Measurements from ENCODE around the gene SMAD4. TPM values are rescaled to one million over a fixed set of nuclear protein-coding genes. Genes with fewer than 3 reads are reported as not detected.

SMAD4 gene
- total RNA-seq, 1 donor from 2014 or later = 112 TPM

DNA sequence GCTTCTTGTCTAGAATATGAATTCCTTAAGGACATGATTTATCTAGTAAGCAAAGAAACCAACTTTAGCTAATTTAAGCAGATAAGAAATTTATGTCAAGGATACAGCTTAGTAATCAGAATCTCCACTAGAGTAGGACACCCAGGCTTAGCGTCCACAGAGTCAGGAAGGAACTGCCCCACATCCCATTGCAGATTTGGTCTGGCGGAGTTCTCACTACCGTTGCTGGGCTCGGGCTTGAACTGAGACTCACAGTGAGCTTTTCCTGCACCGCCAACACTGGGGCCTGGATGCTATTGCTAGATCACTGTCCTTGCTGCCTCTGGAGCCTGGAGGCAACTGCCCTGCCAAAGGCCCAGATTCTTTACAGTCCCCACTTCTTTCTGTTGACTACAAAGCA is 68.1 kb downstream of the SMAD4 start:
- H3K27me3 ChIP-seq = no peaks in the 10 kb centered on the region
- H3K27ac ChIP-seq = no peak overlapping the region
- H3K4me1 ChIP-seq = no peaks in the 10 kb centered on the region
- ATAC-seq (no peak), DNase-seq (no peak)
- intact Hi-C loops (cut with DNase I) = no loop called here
- no peaks in the 10 kb centered on the region for H3K36me3 ChIP-seq
- H3K9me3 ChIP-seq = no peaks in the 10 kb centered on the region
- no peak overlapping the region for H3K4me3 ChIP-seq
- TF ChIP-seq, protein P1, sequence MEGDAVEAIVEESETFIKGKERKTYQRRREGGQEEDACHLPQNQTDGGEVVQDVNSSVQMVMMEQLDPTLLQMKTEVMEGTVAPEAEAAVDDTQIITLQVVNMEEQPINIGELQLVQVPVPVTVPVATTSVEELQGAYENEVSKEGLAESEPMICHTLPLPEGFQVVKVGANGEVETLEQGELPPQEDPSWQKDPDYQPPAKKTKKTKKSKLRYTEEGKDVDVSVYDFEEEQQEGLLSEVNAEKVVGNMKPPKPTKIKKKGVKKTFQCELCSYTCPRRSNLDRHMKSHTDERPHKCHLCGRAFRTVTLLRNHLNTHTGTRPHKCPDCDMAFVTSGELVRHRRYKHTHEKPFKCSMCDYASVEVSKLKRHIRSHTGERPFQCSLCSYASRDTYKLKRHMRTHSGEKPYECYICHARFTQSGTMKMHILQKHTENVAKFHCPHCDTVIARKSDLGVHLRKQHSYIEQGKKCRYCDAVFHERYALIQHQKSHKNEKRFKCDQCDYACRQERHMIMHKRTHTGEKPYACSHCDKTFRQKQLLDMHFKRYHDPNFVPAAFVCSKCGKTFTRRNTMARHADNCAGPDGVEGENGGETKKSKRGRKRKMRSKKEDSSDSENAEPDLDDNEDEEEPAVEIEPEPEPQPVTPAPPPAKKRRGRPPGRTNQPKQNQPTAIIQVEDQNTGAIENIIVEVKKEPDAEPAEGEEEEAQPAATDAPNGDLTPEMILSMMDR (IDR thresholded peaks at IDR 0.05) = no peak

DNA sequence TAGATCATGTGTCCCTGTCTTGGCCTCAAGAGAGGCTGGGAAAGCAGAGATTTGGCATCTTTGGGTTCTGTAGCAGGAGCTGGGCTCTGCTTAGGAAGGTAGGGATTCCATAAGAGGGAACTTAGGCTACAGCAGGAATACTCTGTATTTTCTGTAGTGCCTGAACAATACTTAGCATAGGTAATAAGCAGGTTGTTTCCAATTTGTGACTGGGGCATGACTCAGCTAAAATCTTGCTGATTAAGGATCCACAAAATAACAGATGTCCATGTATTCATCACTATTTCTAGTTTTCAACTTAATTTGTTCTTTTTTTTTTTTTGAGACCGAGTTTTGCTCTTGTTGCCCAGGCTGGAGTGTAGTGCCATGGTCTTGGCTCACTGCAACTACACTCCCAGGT is 68.5 kb downstream of the SMAD4 start:
- DNase-seq (no peak), ATAC-seq (no peak)
- TF ChIP-seq, protein P1 (IDR thresholded peaks at IDR 0.05) = no peak
- intact Hi-C loops (cut with DNase I) = no loop called here
- Histone ChIP-seq H3K4me3 (no peak overlapping the region), H3K27me3 (no peaks in the 10 kb centered on the region), H3K27ac (no peak overlapping the region), H3K36me3 (no peaks in the 10 kb centered on the region), H3K4me1 (no peaks in the 10 kb centered on the region), H3K9me3 (no peaks in the 10 kb centered on the region)

DNA sequence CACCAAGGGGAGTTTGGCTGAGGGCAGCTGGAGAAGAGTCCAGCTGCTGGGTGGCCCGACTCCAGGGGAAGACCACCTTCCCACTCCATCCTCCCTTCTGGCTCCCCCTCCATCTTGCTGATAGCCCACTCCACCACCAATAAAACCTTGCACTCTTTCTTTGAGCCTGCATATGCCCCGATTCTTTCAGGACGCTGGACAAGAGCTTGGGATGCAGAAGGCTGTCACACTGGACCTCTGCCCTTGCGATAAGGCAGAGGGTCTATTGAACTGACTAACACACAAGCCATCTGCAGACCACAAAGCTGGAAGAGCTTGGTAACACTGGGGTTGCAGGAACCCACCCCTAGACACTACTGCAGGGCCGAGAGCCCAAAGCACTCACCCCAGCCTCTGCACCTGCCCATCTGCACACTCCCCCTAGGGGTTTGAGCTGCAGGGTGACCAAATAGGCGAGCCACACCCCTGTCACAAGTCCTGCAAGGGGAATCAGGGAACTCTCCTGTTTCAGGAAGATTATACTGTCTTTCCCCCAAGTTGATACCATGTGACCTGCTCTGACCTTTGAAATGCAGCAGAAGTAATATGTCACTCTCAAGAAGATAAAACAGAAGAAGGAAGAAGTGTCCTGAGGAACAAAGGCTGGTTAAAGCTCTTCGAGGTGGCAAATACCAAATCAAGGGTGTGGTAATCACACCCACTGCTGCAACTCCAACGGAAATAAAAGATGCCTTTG is 70.5 kb downstream of the SMAD4 start:
- no peaks in the 10 kb centered on the region for H3K9me3 ChIP-seq
- TF ChIP-seq, protein P1 (IDR thresholded peaks at IDR 0.05) = no peak
- no peaks in the 10 kb centered on the region for H3K36me3 ChIP-seq
- intact Hi-C loops (cut with DNase I) = no loop called here
- no peaks in the 10 kb centered on the region for H3K27me3 ChIP-seq
- no peaks in the 10 kb centered on the region for H3K4me1 ChIP-seq
- no peak overlapping the region for H3K4me3 ChIP-seq
- peak; percentile 39 for ATAC-seq
- H3K27ac ChIP-seq = no peak overlapping the region
- DNase-seq = no peak

DNA sequence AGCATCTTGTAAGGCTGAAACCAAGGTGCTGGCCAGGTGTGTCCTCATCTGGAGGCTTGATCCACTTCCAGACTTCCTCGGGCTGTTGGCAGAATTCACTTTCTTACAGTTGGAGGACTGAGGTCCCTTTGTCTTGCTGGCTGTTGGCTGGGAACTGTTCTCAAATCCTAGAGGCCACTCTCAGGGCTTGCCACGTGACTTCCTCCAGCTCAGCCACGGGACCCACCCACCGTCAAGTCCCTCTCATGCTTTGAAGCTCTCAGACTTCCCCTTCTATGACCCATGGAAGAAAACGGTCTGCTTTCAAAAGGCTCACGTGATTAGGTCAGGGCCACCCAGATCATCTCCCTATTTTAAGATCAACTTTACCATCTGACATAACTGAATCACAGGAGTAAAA is 77.1 kb downstream of the SMAD4 start:
- peak; percentile 52 for ATAC-seq
- no peak for DNase-seq
- Histone ChIP-seq H3K9me3 (no peaks in the 10 kb centered on the region), H3K36me3 (no peaks in the 10 kb centered on the region), H3K27ac (no peak overlapping the region), H3K27me3 (no peaks in the 10 kb centered on the region), H3K4me1 (no peaks in the 10 kb centered on the region), H3K4me3 (no peak overlapping the region)
- intact Hi-C loops (cut with DNase I) = no loop called here
- TF ChIP-seq, protein P1 (IDR thresholded peaks at IDR 0.05) = no peak

DNA sequence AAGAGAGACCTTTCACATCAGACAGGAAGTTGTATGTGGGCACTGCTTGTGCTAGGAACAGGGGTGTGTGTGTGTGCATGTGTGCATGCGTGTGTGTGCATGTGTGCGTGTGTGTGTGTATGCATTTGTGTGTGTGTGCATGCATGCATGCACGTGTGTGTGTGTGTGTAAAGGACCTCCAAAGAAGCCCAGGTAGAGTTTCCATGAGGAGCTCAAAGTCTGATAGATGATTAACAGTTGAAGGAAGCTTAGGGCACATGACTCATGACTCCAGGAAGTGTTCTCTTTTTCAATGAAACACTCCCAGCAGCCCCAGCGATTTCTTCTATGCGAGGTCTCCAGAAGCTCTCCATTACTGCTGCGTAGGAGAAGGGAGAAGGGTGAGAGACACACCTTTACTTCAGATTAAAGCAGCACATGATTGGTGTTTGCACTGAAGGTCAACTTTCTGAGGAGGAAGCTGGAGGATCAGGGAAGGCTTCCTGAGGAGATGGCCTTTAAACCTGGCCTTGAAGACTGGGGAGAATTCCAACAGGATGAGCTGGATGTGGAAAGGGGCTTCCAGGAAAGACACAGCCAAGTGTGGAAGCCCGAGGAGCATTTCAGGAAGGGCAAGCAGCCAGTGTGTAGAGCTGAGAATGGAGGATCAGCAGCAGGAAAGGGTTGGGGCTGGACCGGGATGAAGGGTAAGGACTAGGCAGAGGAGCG is 77.7 kb downstream of the SMAD4 start:
- Histone ChIP-seq H3K27ac (no peak overlapping the region), H3K27me3 (no peaks in the 10 kb centered on the region), H3K9me3 (no peaks in the 10 kb centered on the region), H3K36me3 (no peaks in the 10 kb centered on the region), H3K4me3 (no peak overlapping the region), H3K4me1 (no peaks in the 10 kb centered on the region)
- TF ChIP-seq, protein P1 (IDR thresholded peaks at IDR 0.05) = no peak
- intact Hi-C loops (cut with DNase I) = no loop called here
- no peak for ATAC-seq
- DNase-seq = no peak
